Stimulated activated CD8-positive, alpha-beta memory T cell treated with anti-CD3 and anti-CD28 coated beads, Interleukin-7, amount 100 ng/mL, for 24 hours (primary cell): ENCODE data around the gene EIF1AX.
"Not testable (repeated sequence)": the region's sequence is repeated elsewhere in the genome, so short reads cannot be mapped to it uniquely, and the experiment has no call there.

Experiments used
- DNase-seq: peaks from one replicate; pipeline ENCODE4 v3.0.0-alpha.2; 2020; ENCODE audit warnings: low read depth

Gene EIF1AX

GRCh38 chrX:20126833-20127232 is 14.8 kb downstream of the EIF1AX start:
- not testable (repeated sequence) for DNase-seq

GRCh38 chrX:20124964-20125363 is 16.7 kb downstream of the EIF1AX start:
- DNase-seq: no peak

- no peak for DNase-seq
Measured at GRCh38 chrX:20118065-20118824, 23.4 kb downstream of the EIF1AX start.

- no peak for DNase-seq
Measured at GRCh38 chrX:20116577-20117240, 24.9 kb downstream of the EIF1AX start, which contains the start of gene MAP7D2. Gene MAP7D2 (minus strand): TSS chrX:20116907. CDS start chrX:20116879, 28 bp downstream.

GRCh38 chrX:20116087-20116576 is 25.5 kb downstream of the EIF1AX start:
- DNase-seq: no peak

- no peak for DNase-seq
Measured at GRCh38 chrX:20112022-20112774, 29.4 kb downstream of the EIF1AX start.

DNA sequence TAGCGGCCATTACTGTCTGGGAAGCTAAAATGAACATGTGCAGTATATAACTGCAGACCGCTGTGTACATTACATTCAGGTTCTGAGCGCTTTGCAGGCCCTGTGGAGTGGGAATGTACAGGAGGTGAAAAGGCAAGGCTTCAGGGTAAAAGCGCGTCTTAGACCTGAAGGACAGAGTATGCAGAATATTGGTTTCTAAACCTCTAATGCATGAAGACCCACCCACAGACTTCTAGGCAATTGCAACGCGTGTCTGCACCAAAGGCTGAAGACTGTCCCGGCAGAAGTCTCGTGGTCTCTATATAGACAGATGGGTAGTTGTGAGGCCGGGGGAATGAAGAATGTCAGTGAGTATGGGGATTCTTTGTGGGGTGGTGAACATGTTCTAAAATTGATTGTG is 30.4 kb downstream of the EIF1AX start:
- no peak for DNase-seq

DNA sequence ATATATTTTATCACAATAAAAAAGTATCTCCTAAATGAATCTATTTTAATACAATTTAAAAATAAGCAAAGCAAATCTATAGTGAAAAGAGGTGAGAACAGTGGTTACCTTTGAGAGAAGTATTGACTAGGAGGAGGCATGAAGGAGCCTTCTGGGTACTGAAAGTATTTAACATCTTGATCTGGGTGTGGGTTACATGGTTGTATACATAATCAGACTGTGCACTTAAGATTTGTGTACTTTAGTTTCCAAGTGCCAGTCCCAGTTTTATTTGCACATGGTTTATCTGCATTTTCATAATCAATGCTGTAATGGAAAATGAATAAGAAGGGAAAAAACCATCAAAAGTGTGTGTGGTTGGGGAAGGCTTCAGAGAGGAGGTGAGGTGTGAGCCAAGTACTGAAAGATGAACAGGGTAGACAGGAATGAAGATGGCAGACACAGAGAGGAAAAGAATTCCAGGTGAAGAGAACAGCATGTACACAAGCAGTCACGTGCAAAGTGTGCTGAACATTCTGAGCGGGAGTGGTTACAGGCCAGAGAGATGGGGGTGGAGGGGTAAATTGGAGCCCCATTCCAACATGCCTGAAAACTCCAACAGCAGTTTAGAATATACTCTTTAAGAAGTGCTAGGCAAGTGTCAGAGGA is 39.6 kb downstream of the EIF1AX start:
- no peak for DNase-seq

- DNase-seq: no peak
Measured at GRCh38 chrX:20091499-20091898, 50.1 kb downstream of the EIF1AX start.

GRCh38 chrX:20089845-20090244 is 51.8 kb downstream of the EIF1AX start:
- no peak for DNase-seq

DNA sequence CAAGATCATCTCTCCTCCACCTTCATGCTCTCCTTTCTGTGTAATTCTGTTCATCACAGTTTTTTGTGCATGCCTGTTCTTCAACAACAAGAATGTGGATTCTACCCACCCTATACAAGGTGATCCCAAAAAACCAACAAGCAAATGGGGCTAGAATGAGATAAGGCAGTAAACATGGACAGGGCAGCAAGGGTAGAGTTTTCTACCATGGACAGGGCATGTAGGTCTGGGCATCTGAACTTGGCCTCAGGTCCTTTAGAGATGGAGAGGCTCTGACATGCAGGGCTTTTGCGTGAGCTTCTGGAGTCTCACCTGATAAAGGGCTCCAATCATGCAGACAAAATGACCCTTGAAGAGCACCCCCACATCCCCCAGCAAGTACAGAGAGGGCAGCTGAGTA is 61.4 kb downstream of the EIF1AX start:
- DNase-seq: no peak
